Loucy (cell line): Measurements from ENCODE around the gene FHOD1.

Experiments used
- EZH2phosphoT487 ChIP-seq: fragments of 200-600 bp; IDR thresholded peaks from 2 replicates; pipeline ENCODE4 v1.6.1; 2018; ENCODE audit warnings: antibody characterized with exemption, mild to moderate bottlenecking, moderate library complexity, borderline replicate concordance
- TF ChIP-seq, protein P1 (sequence below): fragments of 200-600 bp; sonication (generic); conservative IDR thresholded peaks from 2 replicates; pipeline ENCODE4 v1.5.1; 2014; ENCODE audit warnings: mild to moderate bottlenecking, antibody characterized with exemption, low read length

- TF ChIP-seq, protein P1, sequence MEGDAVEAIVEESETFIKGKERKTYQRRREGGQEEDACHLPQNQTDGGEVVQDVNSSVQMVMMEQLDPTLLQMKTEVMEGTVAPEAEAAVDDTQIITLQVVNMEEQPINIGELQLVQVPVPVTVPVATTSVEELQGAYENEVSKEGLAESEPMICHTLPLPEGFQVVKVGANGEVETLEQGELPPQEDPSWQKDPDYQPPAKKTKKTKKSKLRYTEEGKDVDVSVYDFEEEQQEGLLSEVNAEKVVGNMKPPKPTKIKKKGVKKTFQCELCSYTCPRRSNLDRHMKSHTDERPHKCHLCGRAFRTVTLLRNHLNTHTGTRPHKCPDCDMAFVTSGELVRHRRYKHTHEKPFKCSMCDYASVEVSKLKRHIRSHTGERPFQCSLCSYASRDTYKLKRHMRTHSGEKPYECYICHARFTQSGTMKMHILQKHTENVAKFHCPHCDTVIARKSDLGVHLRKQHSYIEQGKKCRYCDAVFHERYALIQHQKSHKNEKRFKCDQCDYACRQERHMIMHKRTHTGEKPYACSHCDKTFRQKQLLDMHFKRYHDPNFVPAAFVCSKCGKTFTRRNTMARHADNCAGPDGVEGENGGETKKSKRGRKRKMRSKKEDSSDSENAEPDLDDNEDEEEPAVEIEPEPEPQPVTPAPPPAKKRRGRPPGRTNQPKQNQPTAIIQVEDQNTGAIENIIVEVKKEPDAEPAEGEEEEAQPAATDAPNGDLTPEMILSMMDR = no peak
- TF ChIP-seq EZH2phosphoT487 = no peak
These were observed 46.8 kb downstream of the FHOD1 start for GRCh38 chr16:67200491-67200890.
